Measurements from ENCODE around the gene KIAA1755.

KIAA1755 gene

GRCh38 chr20:38192323-38192885 lies 68.1 kb downstream of the KIAA1755 start:
- no peak for DNase-seq (ENCODE audit: low read depth in 3 of 3, low spot score in 1 of 3)

GRCh38 chr20:38191654-38192053 lies 68.9 kb downstream of the KIAA1755 start:
- DNase-seq (ENCODE audit: low read depth in 3 of 3, low spot score in 1 of 3): no peak

GRCh38 chr20:38190936-38191371 lies 69.6 kb downstream of the KIAA1755 start:
- DNase-seq (ENCODE audit: low read depth in 3 of 3, low spot score in 1 of 3): no peak

GRCh38 chr20:38190166-38190565 lies 70.4 kb downstream of the KIAA1755 start:
- DNase-seq (ENCODE audit: low read depth in 3 of 3, low spot score in 1 of 3): no peak

GRCh38 chr20:38187517-38187916 lies 73.0 kb downstream of the KIAA1755 start:
- no peak for DNase-seq (ENCODE audit: low read depth in 3 of 3, low spot score in 1 of 3)

DNA sequence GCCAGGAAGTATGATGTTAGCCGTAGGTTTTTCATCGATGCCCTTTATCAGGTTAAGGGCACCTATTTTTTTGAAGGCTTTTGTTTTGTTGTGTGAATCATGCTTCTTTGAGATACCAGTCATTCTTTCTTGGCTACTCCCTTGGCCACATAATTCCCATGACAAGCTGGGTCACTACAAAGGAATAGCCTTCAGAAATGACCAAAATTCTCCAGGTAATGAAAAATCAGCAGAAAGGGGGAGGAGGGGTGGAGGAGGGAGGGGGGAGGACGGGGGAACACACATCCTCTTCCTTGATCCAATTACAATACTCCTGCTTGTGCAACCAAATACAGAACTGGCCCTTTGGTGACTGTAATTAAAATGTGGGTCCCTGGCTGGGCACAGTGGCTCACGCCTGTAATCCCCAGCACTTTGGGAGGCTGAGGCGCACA lies 73.7 kb downstream of the KIAA1755 start:
- DNase-seq (ENCODE audit: low read depth in 3 of 3, low spot score in 1 of 3): no peak

DNA sequence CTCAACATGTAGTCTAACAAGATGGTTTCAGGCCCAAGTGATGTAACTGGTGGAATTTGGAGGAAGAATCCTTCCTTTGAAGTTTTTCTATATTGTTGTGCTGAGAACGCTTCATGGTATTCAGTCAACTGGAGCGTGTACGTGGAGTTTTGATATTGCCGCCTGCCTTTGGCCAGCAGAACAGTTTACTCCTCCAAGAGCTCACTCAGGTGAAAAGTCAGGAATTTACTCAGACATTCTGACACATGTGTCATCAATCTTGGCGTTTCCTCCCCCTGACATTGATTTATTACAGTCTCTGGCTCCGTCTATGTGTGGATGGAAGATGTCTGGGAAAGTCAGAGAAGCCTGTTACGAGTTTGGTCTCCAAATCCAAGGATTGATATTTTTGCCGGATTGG lies 76.4 kb downstream of the KIAA1755 start:
- DNase-seq (ENCODE audit: low read depth in 3 of 3, low spot score in 1 of 3): no peak

- no peak for DNase-seq (ENCODE audit: low read depth in 3 of 3, low spot score in 1 of 3)
These were observed 78.6 kb downstream of the KIAA1755 start for GRCh38 chr20:38181971-38182370.

DNA sequence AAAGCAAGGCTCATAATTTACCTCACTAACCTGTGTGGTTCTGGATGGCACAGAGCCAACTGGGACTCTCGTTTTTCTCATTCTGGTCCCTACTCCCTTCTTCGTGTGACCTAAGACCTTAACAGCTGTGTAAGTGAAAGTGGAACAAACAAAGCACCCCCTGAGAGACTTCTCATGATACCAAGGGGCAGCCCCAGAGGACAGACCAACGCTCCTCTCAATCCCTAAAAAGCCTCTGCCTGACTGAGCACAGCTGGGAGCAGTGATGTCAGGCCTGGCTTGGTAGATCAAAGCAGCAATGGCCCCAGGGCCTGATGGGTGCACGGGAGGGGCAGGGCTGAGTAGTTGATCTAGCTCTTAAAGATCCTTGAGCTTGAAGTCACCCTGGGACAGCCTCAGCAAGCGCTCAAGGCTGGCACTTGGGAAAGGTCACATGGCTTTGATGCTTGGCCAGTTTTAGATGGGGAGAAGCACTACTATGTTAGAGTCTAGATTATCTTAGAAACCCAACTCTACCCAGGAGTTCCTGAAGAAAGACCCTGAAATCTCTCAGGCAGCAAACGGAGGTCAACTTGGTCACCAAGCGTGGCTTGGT lies 79.2 kb downstream of the KIAA1755 start:
- DNase-seq (ENCODE audit: low read depth in 3 of 3, low spot score in 1 of 3): no peak

DNA sequence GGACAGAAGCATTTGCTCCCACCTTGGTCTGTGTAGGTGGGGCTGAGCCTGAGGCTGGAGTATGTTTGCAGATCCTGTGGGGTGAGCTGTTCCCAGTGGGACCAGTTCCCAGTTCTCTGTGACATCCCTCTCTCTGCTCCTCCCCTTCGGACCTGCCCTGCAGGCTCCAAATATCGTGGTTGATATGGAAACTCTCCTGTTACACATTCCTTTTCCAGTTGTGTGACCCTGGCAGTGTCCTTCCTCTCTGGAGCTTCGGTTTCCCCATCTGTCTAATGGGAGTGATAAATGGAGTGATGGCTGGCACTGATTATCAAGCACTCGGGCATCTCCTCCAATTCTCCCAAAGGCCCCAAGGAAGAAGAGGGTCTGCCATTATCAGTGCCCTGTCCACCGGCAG lies 79.8 kb downstream of the KIAA1755 start:
- no peak for DNase-seq (ENCODE audit: low read depth in 3 of 3, low spot score in 1 of 3)

- no peak for DNase-seq (ENCODE audit: low read depth in 3 of 3, low spot score in 1 of 3)
These were observed 80.7 kb downstream of the KIAA1755 start for GRCh38 chr20:38179846-38180245.

DNA sequence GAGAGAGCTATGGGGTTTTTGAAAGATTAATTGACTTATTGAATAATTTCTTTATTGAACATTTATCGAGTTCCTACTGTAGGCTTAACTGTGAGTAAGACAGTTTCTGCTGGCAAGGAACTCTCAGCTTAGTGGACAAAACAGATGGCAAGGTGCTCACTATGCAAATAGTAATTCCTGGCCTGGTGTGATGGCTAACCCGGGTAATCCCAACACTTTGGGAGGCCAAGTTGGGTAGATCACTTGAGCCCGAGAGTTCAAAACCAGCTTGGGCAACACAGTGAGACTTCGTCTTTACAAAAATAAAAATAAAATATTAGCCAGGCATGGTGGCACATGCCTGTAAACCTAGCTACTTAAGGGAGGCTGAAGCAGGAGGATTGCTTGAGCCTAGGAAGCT lies 82.0 kb downstream of the KIAA1755 start:
- no peak for DNase-seq (ENCODE audit: low read depth in 3 of 3, low spot score in 1 of 3)

GRCh38 chr20:38178065-38178491 lies 82.5 kb downstream of the KIAA1755 start:
- no peak for DNase-seq (ENCODE audit: low read depth in 3 of 3, low spot score in 1 of 3)

DNA sequence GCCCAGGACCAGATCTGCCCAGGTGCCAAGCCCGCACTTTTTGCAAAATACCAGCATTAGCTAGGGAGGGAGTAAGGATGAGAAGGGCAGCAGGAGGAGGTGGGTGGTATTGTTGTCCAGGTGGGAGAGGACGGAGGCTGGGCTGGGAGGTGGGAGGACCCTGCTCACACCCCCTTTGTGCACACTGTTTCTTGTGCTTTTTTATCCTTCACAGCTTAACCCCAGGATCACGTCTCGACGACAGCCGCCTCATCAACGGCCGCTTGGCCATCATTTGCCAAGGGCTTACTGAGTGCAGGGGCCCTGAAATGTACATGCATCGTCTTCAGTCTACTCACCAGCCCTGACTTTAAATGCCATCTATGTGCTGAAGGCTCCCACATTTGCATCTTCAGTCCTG lies 83.3 kb downstream of the KIAA1755 start:
- DNase-seq (ENCODE audit: low read depth in 3 of 3, low spot score in 1 of 3): no peak

GRCh38 chr20:38175304-38176180 lies 85.0 kb downstream of the KIAA1755 start:
- DNase-seq (ENCODE audit: low read depth in 3 of 3, low spot score in 1 of 3): no peak

DNA sequence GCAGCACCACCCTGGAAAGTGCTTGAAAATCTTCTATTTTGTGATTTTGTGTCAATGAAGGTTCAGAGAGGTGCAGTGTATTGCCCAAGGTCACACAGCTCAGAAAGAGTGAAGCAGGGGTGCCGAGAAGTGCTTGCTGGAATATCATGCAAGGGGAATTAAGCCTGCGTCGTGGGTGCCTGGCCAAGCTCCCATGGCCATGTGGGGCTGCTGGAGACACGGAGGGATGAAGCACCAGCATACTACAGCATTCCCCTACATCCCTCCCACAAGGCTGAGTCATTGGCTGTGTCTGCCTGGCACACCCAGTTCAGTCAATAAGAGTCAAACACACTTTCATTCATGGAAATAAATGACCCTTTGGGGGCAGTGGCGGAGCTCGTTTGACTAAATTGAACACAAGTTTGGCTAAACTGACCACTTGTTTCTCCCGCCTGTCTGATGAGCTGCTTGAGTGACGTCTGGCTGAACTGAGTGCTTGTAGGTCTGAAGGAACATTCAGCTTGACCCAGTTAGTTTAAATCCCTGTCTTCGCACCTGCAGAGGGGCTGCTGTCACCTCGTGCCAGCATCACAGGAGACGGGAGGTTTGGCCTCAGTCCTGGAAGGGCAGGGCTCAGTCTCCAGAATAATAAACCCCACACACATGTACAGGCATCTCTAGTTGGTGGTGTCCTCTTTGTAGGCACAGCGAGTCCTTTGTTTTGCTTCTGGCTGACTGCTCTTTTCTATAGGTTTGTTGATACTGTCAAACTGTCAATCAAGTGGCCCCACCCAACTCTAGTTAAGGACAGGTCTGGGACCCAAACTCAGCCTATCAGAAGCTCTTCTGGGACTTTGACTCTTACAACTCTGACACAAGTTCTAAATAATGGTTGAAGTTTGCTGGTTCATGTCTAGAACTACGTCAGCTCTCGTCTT lies 87.0 kb downstream of the KIAA1755 start:
- no peak for DNase-seq (ENCODE audit: low read depth in 3 of 3, low spot score in 1 of 3)

DNA sequence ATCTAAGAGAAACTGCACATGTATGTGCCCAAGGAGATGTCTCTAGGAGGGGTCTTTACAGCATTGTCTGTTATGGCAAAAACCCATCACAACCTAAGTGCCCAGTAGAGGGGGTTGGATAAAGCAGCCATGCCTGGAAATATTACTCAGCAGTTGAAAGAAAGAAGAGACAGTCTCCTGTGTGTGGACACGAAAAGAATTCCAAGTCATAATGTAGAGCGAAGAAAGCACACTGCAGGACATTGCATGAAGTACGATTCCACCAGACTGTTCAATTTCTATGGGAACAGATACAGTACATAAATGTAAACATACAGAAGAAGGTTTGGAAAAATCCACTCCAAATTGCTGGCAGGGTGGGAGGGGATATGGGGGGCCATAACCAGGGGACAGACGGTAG lies 88.1 kb downstream of the KIAA1755 start:
- no peak for DNase-seq (ENCODE audit: low read depth in 3 of 3, low spot score in 1 of 3)

- DNase-seq (ENCODE audit: low read depth in 3 of 3, low spot score in 1 of 3): no peak
These were observed 88.9 kb downstream of the KIAA1755 start for GRCh38 chr20:38171675-38172043.

GRCh38 chr20:38170826-38171674 lies 89.5 kb downstream of the KIAA1755 start:
- DNase-seq (ENCODE audit: low read depth in 3 of 3, low spot score in 1 of 3): no peak

DNA sequence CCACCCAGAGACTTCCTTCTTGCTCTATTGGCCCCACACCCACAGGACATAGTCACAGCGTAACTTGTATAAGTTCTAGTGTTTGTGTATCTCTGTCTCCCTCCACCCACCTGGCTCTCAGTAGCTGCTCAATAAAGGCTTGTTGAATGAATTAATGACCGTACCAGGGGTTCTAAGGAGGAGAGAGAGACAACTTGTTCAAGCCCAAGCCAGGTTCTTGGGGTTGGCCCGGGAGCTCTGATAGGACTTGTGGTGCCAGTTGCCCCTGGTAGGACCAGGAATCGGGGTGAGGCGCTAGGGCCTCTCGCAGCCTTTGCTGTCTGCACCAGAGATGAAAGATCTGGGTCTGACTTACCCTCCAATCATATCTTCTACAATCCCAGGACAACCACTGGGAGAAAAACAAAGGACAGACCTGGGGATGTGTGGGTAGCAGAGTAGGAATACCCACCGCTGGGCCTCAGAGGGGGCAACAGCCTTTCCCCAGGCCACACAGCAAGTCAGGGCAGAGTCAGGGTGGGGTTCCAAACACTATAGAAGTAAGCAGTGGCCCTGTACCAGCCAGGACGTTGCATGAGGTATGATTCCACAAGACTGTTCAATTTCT lies 90.2 kb downstream of the KIAA1755 start:
- DNase-seq (ENCODE audit: low read depth in 3 of 3, low spot score in 1 of 3): no peak
